ENCODE measurements around the gene TTLL3. TPM values are rescaled to one million over a fixed set of nuclear protein-coding genes. Genes with fewer than 3 reads are reported as not detected.

TTLL3 gene
- total and polyA plus RNA-seq, 2 of the 13 experiments (the other 11 are each of a cell fraction or from before 2014, with no cell fraction given), result 9.5 to 51.2 TPM

DNA sequence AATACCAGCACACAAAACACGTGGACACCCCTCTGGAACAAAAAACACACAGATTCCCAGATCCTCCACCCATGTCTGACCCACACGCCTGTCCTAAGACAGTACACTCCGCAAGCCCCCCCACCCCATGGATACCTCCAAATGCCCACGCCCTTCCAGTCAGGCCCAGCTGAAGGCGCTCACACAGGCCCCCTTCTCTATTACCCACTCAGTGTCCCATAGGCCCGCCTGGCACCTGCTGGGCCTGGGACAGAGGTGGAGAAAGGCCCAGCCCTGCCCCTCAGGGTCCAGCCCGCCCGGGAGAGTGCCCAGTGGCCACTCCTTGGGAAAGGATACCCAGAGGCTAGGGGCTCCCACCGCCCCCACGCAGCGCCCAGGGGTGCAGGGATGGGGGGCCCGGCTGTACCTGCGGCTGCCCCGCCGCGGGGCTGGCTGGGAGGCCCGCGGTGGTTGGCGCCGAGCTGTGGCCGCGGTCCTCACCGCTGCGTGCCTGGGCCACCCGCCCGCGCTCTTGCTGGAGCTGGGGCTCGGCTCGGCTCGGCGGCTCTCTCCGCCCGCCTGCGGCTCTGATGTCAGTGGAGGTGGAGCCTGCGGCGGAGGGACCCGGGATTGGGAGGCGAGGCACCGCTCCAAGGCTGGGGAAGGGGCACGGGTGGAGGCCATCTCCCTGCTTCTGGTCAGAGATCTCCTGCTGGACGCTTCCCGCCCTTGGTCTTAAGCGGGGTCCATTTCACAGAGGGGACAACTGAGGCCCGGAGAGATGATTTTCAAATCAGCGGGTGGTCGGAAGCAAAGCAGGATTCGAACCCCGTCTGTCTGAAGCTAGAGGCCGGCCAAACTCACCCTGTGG, 40.4 kb upstream of the TTLL3 start, which contains the start of gene CAMK1 (continued):
- TF ChIP-seq, protein P1, sequence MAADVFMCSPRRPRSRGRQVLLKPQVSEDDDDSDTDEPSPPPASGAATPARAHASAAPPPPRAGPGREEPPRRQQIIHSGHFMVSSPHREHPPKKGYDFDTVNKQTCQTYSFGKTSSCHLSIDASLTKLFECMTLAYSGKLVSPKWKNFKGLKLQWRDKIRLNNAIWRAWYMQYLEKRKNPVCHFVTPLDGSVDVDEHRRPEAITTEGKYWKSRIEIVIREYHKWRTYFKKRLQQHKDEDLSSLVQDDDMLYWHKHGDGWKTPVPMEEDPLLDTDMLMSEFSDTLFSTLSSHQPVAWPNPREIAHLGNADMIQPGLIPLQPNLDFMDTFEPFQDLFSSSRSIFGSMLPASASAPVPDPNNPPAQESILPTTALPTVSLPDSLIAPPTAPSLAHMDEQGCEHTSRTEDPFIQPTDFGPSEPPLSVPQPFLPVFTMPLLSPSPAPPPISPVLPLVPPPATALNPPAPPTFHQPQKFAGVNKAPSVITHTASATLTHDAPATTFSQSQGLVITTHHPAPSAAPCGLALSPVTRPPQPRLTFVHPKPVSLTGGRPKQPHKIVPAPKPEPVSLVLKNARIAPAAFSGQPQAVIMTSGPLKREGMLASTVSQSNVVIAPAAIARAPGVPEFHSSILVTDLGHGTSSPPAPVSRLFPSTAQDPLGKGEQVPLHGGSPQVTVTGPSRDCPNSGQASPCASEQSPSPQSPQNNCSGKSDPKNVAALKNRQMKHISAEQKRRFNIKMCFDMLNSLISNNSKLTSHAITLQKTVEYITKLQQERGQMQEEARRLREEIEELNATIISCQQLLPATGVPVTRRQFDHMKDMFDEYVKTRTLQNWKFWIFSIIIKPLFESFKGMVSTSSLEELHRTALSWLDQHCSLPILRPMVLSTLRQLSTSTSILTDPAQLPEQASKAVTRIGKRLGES (CRISPR knock-in tag; IDR thresholded peaks at IDR 0.05; ENCODE audit: borderline replicate concordance), result no peak
- TF ChIP-seq, protein P2, sequence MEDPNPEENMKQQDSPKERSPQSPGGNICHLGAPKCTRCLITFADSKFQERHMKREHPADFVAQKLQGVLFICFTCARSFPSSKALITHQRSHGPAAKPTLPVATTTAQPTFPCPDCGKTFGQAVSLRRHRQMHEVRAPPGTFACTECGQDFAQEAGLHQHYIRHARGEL (CRISPR knock-in tag; IDR thresholded peaks at IDR 0.05), result no peak
- TF ChIP-seq ZNF451 (CRISPR knock-in tag; IDR thresholded peaks at IDR 0.05) (no peak; the same call in 1 of the 2 replicates), ZNF616 (CRISPR knock-in tag; IDR thresholded peaks at IDR 0.05; ENCODE audit: low read depth) (peak; percentile 77; the same call in 1 of the 2 replicates), EHMT2 (IDR thresholded peaks at IDR 0.05; ENCODE audit: borderline replicate concordance, low read depth, low read length) (no peak), RXRB (CRISPR knock-in tag; IDR thresholded peaks at IDR 0.05; ENCODE audit: borderline replicate concordance) (no peak), ZNF530 (CRISPR knock-in tag; IDR thresholded peaks at IDR 0.05; ENCODE audit: low read depth) (no peak), HES4 (CRISPR knock-in tag; IDR thresholded peaks at IDR 0.05; ENCODE audit: borderline replicate concordance) (no peak), ZBTB21 (CRISPR knock-in tag; IDR thresholded peaks at IDR 0.05) (no peak), GZF1 (CRISPR knock-in tag; IDR thresholded peaks at IDR 0.05) (no peak), ZNF431 (CRISPR knock-in tag; IDR thresholded peaks at IDR 0.05; ENCODE audit: borderline replicate concordance, low read depth) (no peak), ZNF83 (CRISPR knock-in tag; IDR thresholded peaks at IDR 0.05; ENCODE audit: borderline replicate concordance) (no peak), RFXANK (CRISPR knock-in tag; IDR thresholded peaks at IDR 0.05) (no peak), ZNF333 (CRISPR knock-in tag; IDR thresholded peaks at IDR 0.05; ENCODE audit: borderline replicate concordance) (no peak), CENPT (CRISPR knock-in tag; IDR thresholded peaks at IDR 0.05; ENCODE audit: low read depth) (no peak)
- TF ChIP-seq, protein P3, sequence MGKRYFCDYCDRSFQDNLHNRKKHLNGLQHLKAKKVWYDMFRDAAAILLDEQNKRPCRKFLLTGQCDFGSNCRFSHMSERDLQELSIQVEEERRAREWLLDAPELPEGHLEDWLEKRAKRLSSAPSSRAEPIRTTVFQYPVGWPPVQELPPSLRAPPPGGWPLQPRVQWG (CRISPR knock-in tag; IDR thresholded peaks at IDR 0.05; ENCODE audit: borderline replicate concordance, low read depth), result no peak
- TF ChIP-seq, protein P4, sequence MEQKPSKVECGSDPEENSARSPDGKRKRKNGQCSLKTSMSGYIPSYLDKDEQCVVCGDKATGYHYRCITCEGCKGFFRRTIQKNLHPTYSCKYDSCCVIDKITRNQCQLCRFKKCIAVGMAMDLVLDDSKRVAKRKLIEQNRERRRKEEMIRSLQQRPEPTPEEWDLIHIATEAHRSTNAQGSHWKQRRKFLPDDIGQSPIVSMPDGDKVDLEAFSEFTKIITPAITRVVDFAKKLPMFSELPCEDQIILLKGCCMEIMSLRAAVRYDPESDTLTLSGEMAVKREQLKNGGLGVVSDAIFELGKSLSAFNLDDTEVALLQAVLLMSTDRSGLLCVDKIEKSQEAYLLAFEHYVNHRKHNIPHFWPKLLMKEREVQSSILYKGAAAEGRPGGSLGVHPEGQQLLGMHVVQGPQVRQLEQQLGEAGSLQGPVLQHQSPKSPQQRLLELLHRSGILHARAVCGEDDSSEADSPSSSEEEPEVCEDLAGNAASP (CRISPR knock-in tag; IDR thresholded peaks at IDR 0.05; ENCODE audit: borderline replicate concordance), result no peak
- TF ChIP-seq, protein P5, sequence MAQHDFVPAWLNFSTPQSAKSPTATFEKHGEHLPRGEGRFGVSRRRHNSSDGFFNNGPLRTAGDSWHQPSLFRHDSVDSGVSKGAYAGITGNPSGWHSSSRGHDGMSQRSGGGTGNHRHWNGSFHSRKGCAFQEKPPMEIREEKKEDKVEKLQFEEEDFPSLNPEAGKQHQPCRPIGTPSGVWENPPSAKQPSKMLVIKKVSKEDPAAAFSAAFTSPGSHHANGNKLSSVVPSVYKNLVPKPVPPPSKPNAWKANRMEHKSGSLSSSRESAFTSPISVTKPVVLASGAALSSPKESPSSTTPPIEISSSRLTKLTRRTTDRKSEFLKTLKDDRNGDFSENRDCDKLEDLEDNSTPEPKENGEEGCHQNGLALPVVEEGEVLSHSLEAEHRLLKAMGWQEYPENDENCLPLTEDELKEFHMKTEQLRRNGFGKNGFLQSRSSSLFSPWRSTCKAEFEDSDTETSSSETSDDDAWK (CRISPR knock-in tag; IDR thresholded peaks at IDR 0.05), result no peak
- TF ChIP-seq, protein P6, sequence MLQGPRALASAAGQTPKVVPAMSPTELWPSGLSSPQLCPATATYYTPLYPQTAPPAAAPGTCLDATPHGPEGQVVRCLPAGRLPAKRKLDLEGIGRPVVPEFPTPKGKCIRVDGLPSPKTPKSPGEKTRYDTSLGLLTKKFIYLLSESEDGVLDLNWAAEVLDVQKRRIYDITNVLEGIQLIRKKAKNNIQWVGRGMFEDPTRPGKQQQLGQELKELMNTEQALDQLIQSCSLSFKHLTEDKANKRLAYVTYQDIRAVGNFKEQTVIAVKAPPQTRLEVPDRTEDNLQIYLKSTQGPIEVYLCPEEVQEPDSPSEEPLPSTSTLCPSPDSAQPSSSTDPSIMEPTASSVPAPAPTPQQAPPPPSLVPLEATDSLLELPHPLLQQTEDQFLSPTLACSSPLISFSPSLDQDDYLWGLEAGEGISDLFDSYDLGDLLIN (CRISPR knock-in tag; IDR thresholded peaks at IDR 0.05; ENCODE audit: borderline replicate concordance), result no peak
- TF ChIP-seq, protein P7, sequence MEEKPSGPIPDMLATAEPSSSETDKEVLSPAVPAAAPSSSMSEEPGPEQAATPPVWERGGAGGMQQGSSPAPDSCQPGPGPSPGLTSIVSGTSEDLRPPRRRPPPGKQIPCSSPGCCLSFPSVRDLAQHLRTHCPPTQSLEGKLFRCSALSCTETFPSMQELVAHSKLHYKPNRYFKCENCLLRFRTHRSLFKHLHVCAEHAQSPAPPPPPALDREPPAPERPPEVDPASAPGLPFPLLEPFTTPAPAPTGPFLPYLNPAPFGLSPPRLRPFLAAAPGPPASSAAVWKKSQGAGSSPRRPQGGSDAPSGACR (CRISPR knock-in tag; IDR thresholded peaks at IDR 0.05), result no peak

All from HepG2 (cell line).